ENCODE results near the gene ADCY3. TPM values are rescaled to one million over a fixed set of nuclear protein-coding genes. Genes with fewer than 3 reads are reported as not detected.

Gene ADCY3
- total RNA-seq, 3 donors from 2014 or later (not counting 1 experiment from before 2014, with no cell fraction given) = 5.4 to 9.2 (median 7.6) TPM

DNA sequence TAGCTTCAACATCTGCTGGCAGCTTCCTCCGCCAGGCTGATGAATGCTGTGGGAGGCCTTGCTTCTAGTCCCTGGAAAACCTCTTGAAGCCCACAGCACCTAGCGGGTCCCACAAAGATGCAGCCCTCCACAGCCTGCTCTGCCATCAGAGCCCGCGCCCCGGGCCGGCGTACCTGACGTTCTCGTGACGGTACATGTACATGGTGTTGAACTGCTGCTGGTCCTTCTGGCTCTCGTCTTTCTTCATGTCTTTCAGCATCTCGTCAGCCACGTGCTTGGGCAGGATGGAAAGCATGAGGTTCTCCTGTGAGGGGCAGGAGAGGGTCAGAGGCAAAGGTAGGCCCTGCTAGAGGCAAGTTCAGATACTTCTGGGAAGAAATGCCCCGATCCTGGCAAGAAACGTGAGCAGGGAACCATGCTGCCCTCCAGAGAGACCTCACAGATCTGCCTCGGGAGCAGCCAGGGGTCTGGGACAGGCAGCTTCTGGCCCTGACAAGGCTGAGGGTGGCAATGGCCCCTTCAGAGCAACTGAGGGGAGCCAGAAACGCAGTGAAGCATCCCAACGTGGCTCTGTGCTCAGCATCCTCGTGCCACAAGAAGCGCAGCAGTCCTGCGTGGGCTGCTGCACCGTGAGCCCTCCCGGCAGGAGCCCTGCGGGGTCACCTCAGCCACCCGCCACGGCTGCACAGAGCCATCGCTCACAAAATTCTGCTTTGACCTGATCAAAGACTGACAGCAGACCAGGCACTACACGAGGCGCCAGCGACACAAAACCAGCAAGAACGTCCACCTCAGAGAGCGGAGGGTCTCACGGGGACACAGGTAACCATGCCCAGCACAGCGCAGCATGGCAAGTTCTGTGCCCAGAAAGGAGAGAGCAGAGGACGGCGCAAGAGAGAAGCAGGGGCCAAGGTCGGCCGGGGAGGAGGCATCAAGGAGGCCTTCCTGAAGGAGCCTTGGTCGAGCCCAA, 77.7 kb downstream of the ADCY3 start:
- Histone ChIP-seq H3K27ac (ENCODE audit: low read length) (no peak overlapping the region), H3K4me1 (ENCODE audit: control insufficient read depth, insufficient read depth, low read length) (no peaks in the 10 kb centered on the region), H3K4me3 (ENCODE audit: low read length) (no peak overlapping the region), H3K36me3 (ENCODE audit: control insufficient read depth, insufficient read depth, low read length) (peaks cover 2% of the 10 kb centered on the region), H3K27me3 (ENCODE audit: control insufficient read depth, insufficient read depth, low read length) (no peaks in the 10 kb centered on the region), H3K9me3 (ENCODE audit: control insufficient read depth, insufficient read depth, low read length) (no peaks in the 10 kb centered on the region)
- intact Hi-C loops (cut with micrococcal nuclease) = no loop called here
- no peaks in the 10 kb centered on the region for H3K4me1 Mint-ChIP-seq
- H3K27ac Mint-ChIP-seq = no peak overlapping the region
- H3K9me3 Mint-ChIP-seq = no peaks in the 10 kb centered on the region
- H3K4me3 Mint-ChIP-seq = no peak overlapping the region
- DNase-seq = no peak
- no peak for ATAC-seq
- TF ChIP-seq, protein P1, sequence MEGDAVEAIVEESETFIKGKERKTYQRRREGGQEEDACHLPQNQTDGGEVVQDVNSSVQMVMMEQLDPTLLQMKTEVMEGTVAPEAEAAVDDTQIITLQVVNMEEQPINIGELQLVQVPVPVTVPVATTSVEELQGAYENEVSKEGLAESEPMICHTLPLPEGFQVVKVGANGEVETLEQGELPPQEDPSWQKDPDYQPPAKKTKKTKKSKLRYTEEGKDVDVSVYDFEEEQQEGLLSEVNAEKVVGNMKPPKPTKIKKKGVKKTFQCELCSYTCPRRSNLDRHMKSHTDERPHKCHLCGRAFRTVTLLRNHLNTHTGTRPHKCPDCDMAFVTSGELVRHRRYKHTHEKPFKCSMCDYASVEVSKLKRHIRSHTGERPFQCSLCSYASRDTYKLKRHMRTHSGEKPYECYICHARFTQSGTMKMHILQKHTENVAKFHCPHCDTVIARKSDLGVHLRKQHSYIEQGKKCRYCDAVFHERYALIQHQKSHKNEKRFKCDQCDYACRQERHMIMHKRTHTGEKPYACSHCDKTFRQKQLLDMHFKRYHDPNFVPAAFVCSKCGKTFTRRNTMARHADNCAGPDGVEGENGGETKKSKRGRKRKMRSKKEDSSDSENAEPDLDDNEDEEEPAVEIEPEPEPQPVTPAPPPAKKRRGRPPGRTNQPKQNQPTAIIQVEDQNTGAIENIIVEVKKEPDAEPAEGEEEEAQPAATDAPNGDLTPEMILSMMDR (IDR thresholded peaks at IDR 0.05) = no peak
- H3K36me3 Mint-ChIP-seq = no peaks in the 10 kb centered on the region
- 97% methylated on average over 39 of the region's 39 CpGs for WGBS (ENCODE audit: insufficient coverage)
- no peaks in the 10 kb centered on the region for H3K27me3 Mint-ChIP-seq (ENCODE audit: low read depth in 2 of 2)

DNA sequence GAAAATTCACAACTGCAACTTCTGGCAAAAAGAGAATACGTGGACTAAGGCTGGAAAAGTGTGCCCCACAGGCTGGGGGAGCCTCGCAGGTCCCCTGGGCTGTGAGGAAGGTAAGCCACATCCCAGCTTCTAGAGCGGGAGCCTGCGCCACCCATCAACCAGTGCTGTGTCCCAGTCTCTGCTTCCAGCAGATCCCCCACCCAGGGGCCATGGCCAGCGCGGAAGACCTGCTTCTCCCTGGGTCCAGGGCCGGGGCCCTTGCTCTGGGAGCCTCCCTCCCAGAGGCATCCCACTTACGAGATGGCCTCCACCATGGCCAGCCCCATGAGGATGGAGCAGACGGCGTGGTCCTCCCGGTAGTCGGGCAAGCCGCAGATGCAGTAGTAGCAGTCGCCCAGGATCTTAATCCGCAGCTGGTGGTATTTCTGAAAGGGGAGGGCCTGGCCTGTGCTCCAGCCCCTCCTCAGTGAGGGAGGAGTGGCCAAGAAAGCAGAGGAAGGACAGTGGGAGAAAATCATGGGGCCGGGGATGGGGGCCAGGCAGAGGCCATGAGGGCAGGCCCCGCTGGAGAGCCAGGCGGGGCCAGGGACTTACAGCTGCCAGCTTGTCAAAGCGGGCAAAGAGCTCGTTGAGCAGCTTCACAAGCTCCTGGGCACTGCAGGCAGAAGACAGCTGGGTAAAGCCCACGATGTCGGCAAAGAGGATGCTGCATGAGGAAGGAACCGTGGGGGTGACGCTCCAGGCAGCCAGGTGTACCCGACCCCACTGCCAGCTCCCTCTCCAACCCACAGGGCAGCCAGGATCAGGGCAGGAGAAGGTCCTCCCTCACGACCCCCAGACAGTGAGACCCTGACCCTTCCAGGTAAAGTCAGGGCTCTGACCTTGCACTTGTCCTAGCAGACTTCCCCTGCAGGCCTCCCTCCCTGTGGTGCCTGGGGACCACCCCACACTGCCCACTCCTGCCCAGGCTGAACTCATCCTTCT, 78.8 kb downstream of the ADCY3 start:
- no peaks in the 10 kb centered on the region for H3K27me3 Mint-ChIP-seq (ENCODE audit: low read depth in 2 of 2)
- no peak for DNase-seq
- H3K27ac Mint-ChIP-seq = no peak overlapping the region
- no peak overlapping the region for H3K27ac ChIP-seq (ENCODE audit: low read length)
- H3K36me3 Mint-ChIP-seq = no peaks in the 10 kb centered on the region
- H3K9me3 Mint-ChIP-seq = no peaks in the 10 kb centered on the region
- H3K36me3 ChIP-seq (ENCODE audit: control insufficient read depth, insufficient read depth, low read length) = peaks cover 2% of the 10 kb centered on the region
- no peaks in the 10 kb centered on the region for H3K9me3 ChIP-seq (ENCODE audit: control insufficient read depth, insufficient read depth, low read length)
- ATAC-seq = no peak
- H3K4me1 ChIP-seq (ENCODE audit: control insufficient read depth, insufficient read depth, low read length) = no peaks in the 10 kb centered on the region
- 88% methylated on average over 26 of the region's 26 CpGs for WGBS (ENCODE audit: insufficient coverage)
- intact Hi-C loops (cut with micrococcal nuclease) = no loop called here
- TF ChIP-seq, protein P1 (IDR thresholded peaks at IDR 0.05) = no peak
- no peak overlapping the region for H3K4me3 ChIP-seq (ENCODE audit: low read length)
- no peaks in the 10 kb centered on the region for H3K27me3 ChIP-seq (ENCODE audit: control insufficient read depth, insufficient read depth, low read length)
- no peaks in the 10 kb centered on the region for H3K4me1 Mint-ChIP-seq
- H3K4me3 Mint-ChIP-seq = no peak overlapping the region

DNA sequence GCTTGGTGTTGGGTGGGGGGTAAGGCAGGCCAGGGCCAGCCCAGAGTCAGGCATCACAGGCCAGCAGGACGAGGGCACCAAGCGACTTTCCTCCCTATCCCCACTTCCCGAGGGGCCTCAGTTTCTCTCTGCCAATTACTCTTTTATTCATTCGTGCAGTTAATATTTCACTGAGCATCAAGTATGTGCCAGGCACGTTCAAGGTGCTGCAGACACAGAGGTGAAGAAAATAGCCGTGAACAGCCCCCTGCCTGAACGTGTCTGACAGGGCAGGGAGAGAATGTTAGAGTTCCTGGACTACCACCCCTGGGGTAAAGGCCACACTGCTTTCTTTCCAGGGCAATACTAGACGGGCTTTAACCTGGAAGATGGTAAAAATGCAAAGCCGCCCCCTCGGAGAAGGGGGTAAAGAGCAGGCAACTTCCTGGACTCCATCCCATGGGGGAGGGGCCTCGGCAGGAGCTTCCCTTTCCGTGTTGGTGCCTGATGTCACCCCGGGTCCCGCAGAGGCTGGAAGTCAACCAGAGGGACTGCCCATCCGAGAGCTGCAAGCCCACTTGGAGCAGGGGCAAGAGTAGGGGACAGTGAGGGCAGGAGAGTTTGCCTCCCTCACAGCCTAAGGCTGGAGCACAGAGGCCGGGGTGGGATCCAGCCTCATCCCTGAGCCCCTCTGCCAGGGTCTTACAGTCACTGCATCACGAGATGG, 79.7 kb downstream of the ADCY3 start:
- no peak overlapping the region for H3K4me3 Mint-ChIP-seq
- Histone ChIP-seq H3K27me3 (ENCODE audit: control insufficient read depth, insufficient read depth, low read length) (no peaks in the 10 kb centered on the region), H3K4me1 (ENCODE audit: control insufficient read depth, insufficient read depth, low read length) (no peaks in the 10 kb centered on the region), H3K36me3 (ENCODE audit: control insufficient read depth, insufficient read depth, low read length) (peaks cover 2% of the 10 kb centered on the region), H3K27ac (ENCODE audit: low read length) (no peak overlapping the region), H3K9me3 (ENCODE audit: control insufficient read depth, insufficient read depth, low read length) (no peaks in the 10 kb centered on the region), H3K4me3 (ENCODE audit: low read length) (no peak overlapping the region)
- no peaks in the 10 kb centered on the region for H3K27me3 Mint-ChIP-seq (ENCODE audit: low read depth in 2 of 2)
- H3K27ac Mint-ChIP-seq = no peak overlapping the region
- DNase-seq (no peak), ATAC-seq (no peak)
- H3K36me3 Mint-ChIP-seq = no peaks in the 10 kb centered on the region
- H3K9me3 Mint-ChIP-seq = no peaks in the 10 kb centered on the region
- WGBS (ENCODE audit: insufficient coverage) = 88% methylated on average over 17 of the region's 17 CpGs
- intact Hi-C loops (cut with micrococcal nuclease) = no loop called here
- H3K4me1 Mint-ChIP-seq = no peaks in the 10 kb centered on the region
- TF ChIP-seq, protein P1 (IDR thresholded peaks at IDR 0.05) = no peak
